Astrocyte of the spinal cord (primary cell): ENCODE data around the gene TMEFF1.

ENCODE experiments used
- DNase-seq: peaks from one replicate; pipeline ENCODE4 v3.0.0; 2011; ENCODE audit warnings: low read depth, low spot score
- H3K4me3 ChIP-seq: 2 replicates; pipeline ENCODE4 v1.5.1; 2011; ENCODE audit warnings: low read depth, mild to moderate bottlenecking, low read length, moderate library complexity
- in situ Hi-C: cut with HindIII; loops from 2 replicates; pipeline ENCODE4 v1.10.0; 2017; ENCODE audit warnings: low sequenced_read_pairs
- TF ChIP-seq, protein P1 (sequence below): IDR thresholded peaks from 2 replicates; pipeline ENCODE4 v1.5.1; 2012; ENCODE audit warnings: low read depth, mild to moderate bottlenecking, low read length, inconsistent platforms

Gene TMEFF1

DNA sequence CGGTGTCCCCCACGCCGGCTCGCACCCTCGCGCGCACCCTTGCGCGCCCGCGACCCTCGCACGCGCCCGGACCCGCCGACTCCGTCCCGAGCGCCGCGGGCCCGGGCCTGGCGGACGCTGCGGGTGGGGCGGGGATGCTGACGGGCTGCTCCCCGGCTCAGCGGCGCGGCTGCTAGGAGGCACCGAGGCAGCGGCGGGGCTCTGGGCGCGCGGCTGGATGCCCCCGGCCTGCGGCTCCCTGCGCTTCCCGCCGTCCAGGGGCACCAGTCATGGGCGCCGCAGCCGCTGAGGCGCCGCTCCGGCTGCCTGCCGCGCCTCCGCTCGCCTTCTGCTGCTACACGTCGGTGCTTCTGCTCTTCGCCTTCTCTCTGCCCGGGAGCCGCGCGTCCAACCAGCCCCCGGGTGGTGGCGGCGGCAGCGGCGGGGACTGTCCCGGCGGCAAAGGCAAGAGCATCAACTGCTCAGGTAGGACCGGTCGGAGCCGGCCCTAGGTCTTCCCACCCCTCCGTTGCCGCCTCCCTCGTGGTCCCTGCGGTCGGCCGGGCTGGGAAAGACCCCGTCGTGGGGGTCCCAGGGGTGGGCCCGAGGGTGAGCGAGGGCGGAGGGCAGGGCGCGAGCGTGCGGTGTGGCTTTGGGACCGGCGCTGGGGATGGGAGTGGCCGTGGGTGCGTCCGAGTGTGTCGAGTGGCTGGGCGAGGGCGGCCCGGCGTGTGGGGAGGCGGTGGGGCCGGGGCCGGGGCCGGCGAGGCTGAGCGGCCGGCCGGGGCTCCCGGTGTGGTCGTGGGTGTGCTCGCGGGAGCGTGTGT is 530 bp downstream of the TMEFF1 start:
- H3K4me3 ChIP-seq: peak overlapping the region; percentile 57
- in situ Hi-C loops: no loop called here
- no peak for DNase-seq

DNA sequence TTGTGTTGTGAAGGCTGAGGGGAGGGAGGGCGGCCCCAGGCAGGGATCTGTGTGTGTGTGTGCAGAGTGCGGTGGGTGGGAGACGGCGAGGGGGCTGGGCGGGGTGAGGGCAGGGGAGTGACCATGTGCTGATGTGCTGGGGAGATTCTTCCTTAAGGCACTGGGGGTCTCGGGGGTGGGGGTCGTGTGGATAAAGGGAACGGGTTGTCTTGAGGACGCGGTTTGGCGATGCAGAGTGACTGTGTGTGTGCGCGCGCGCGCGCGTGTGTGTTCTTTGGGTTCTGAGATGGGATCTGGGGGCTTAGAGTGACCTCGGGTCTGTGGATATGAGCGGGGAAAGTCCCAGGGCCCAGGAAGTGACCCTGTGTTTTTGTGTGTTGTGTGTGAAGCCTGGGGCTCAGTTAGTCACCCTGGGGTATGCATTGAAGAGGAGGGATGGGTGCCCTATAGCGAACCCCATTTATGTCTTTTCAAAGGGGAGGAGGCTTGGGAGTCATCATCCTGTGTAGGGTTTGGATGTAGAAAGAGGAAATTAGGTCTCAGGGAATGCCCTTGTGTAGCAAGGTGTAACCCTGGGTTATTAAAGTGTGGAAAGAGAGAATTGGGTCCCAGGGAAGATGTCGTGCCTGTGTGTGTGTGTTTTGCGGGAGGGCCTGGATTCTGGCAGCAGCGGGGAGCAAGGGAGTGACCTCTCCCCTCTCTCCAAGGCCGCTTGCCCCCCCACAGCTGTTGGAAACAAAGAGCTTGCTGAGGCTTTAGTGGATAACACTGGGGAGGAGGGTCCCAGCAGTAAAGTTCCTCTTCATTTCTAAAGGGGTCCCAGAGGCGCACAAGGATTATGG is 1.4 kb downstream of the TMEFF1 start:
- in situ Hi-C loops: no loop called here
- H3K4me3 ChIP-seq: peak overlapping the region; percentile 57
- TF ChIP-seq, protein P1, sequence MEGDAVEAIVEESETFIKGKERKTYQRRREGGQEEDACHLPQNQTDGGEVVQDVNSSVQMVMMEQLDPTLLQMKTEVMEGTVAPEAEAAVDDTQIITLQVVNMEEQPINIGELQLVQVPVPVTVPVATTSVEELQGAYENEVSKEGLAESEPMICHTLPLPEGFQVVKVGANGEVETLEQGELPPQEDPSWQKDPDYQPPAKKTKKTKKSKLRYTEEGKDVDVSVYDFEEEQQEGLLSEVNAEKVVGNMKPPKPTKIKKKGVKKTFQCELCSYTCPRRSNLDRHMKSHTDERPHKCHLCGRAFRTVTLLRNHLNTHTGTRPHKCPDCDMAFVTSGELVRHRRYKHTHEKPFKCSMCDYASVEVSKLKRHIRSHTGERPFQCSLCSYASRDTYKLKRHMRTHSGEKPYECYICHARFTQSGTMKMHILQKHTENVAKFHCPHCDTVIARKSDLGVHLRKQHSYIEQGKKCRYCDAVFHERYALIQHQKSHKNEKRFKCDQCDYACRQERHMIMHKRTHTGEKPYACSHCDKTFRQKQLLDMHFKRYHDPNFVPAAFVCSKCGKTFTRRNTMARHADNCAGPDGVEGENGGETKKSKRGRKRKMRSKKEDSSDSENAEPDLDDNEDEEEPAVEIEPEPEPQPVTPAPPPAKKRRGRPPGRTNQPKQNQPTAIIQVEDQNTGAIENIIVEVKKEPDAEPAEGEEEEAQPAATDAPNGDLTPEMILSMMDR: no peak
- no peak for DNase-seq

More for the DNA sequence above, 530 bp downstream of the TMEFF1 start:
- TF ChIP-seq, protein P1: no peak

DNA sequence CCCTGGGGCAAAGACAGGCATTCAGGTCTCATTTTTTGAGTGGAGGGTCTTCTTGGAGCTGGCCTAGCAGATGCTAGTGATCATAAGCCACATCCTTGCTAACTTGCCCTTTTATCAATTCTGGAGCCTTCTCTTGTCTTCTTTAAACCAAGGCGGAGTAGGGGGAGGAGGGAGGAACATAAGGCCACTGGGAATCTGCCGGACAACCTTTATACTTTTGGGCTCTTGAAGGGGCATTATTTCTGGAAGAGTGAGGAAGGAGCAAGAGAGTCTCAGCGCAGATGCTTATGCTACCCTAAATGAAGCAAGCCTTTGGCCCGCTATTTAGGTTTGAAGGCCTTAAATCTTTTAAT is 2.0 kb downstream of the TMEFF1 start:
- in situ Hi-C loops: no loop called here
- H3K4me3 ChIP-seq: no peak overlapping the region
- TF ChIP-seq, protein P1: no peak
- DNase-seq: no peak

DNA sequence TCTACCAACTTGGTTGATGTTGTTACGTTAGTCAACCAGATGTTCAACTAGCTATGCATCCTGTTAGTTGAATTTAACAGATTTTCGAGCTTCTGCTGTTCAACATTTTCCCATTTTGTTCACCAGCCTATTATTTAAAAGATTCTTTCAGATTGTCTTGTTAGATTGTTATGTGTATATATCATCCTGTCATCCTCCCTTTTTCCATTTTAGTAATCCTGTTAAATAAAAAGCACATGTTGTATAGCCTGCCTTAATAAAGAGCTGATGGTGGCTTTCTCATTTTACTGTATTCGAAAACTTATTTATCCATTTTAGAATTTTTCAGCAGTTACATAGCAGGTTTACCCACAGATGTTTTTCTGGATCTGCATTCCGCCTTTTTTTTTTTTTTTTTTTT is 4.3 kb downstream of the TMEFF1 start:
- H3K4me3 ChIP-seq: no peak overlapping the region
- TF ChIP-seq, protein P1: no peak
- in situ Hi-C loops: no loop called here
- no peak for DNase-seq

DNA sequence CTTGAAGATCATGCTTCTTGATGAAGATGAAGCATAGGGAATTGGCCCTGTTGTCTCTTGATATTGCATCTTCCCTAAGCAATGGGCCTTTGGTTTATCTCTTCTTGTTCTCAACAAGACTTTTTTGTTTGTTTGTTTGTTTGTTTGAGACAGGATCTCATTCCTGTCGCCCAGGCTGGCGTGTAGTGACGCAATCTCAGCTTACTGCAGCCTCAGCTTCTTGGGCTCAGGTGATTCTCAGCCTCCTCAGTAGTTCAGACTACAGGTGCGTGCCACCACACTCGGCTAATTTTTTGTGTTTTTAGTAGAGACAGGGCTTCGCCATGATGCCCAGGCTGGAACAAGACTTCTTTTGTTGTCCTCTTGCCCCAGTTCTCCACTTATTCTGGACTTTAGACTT is 5.2 kb downstream of the TMEFF1 start:
- DNase-seq: no peak
- in situ Hi-C loops: no loop called here
- TF ChIP-seq, protein P1: no peak
- no peak overlapping the region for H3K4me3 ChIP-seq

DNA sequence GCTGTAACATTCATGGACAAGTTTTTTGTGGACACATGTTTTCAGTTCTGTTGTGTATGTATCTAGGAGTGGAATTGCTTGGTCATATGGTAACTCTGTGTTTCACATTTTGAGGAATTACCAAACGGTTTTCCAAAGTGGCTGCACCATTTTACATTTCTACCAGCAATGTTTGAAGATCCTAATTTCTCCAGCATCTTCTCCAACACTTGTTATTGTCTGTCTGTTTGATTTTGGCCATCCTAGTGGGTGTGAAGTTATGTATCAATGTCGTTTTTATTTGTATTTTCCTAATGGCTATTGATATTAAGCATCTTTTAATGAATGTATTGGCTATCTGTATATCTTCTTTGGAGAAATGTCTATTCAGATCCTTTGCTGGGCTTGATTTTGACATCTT is 6.9 kb downstream of the TMEFF1 start:
- DNase-seq: no peak
- H3K4me3 ChIP-seq: no peak overlapping the region
- TF ChIP-seq, protein P1: no peak
- in situ Hi-C loops: no loop called here
